A549 treated with RU486 at 1 μM for 4 hours (cell line): ENCODE results near the gene CTSL. TPM values are rescaled to one million over a fixed set of nuclear protein-coding genes. Genes with fewer than 3 reads are reported as not detected.

ENCODE experiments used
- total RNA-seq: library from RNA; stranded (reverse); fragments of 200-300 nt; extraction: Qiagen RNA extraction; gene quantifications from 5 replicates; pipeline ENCODE4 v1.2.3, GENCODE V29; 2022; ENCODE audit warnings: low read depth

CTSL gene
- 861 to 1,030 TPM (median 902 TPM) in 5 replicates for total RNA-seq

DNA sequence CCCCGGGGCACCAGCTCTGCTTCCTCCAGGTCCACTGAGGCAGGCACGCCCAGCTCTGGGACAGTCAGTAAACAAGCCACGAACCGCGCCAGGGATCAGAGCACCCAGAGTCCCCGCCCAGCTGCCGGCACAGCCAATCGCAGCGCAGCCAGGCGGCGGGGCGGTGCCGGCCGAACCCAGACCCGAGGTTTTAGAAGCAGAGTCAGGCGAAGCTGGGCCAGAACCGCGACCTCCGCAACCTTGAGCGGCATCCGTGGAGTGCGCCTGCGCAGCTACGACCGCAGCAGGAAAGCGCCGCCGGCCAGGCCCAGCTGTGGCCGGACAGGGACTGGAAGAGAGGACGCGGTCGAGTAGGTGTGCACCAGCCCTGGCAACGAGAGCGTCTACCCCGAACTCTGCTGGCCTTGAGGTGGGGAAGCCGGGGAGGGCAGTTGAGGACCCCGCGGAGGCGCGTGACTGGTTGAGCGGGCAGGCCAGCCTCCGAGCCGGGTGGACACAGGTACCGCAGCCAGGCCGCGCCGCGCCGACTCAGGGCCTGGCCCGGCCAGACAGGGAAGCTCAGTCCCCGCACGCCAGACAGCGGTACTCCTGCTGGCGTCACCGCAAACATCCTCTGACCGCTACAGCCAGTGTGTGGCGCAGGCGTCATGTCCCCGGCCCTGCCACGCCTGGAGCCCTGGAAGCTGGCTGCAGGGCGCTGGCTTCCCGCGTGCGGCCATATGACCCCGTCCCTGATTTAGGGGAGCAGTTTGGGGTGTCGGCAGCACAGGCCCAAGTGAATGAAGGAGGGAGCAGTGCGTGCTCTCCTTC lies at the start of gene CTSL:
TSS of gene CTSL (plus strand) at position 220 of the 810 bp plus-strand sequence. CDS start 1,485 bp downstream, outside the sequence.

Other genes with a start within 250 kb of the CTSL start
- gene DAPK1, start 228.3 kb upstream of the CTSL start, total RNA-seq = 9.7 to 17.2 TPM (median 16.8 TPM) in 5 replicates
- not detected in 5 replicates for gene SPATA31E1, start 156.8 kb downstream of the CTSL start, total RNA-seq
- not detected in 5 replicates for gene SPATA31C1, start 191.8 kb downstream of the CTSL start, total RNA-seq
- gene CDK20, start 248.4 kb downstream of the CTSL start, total RNA-seq = 6.6 to 9.4 TPM (median 8.7 TPM) in 5 replicates